ENCODE data around the gene MAP3K7.

- TF ChIP-seq CTCF (optimal IDR thresholded peaks at IDR 0.05 in 1 of 3, IDR thresholded peaks at IDR 0.05 in 1 of 3, conservative IDR thresholded peaks at IDR 0.05 in 1 of 3; ENCODE audit: extremely low read depth in 1 of 3, insufficient read depth in 2 of 3, low read length in 3 of 3) (no peak), EZH2 (IDR thresholded peaks at IDR 0.05; ENCODE audit: low read length) (no peak)
These were observed 14.0 kb downstream of the MAP3K7 start for GRCh38 chr6:90572856-90573255.

Measured in keratinocyte (primary cell).